B cell (primary cell): ENCODE measurements around the gene RABGAP1L. TPM values are rescaled to one million over a fixed set of nuclear protein-coding genes. Genes with fewer than 3 reads are reported as not detected.
"Not testable (repeated sequence)": the region's sequence is repeated elsewhere in the genome, so short reads cannot be mapped to it uniquely, and the experiment has no call there.

Source experiments
- ATAC-seq: fragments of 200-7000 bp; cut with Tn5 transposase; one replicate; pipeline ENCODE4 v1.10.0; 2021; ENCODE audit warnings: low read depth, mild to moderate bottlenecking, moderate number of reproducible peaks, moderate library complexity
- CTCF ChIA-PET: fragments of 350-600 bp; sonication (Branson Sonifier 250); formaldehyde crosslinking; loops from one replicate; lab custom pipeline; 2021; ENCODE audit warnings: antibody characterized with exemption, inconsistent platforms; lab: Charles Lee
- POLR2A ChIA-PET: fragments of 350-600 bp; sonication (Branson Sonifier 250); formaldehyde crosslinking; loops from one replicate; lab custom pipeline; 2021; ENCODE audit warnings: antibody characterized with exemption; lab: Charles Lee
- DNase-seq: peaks from one replicate; pipeline ENCODE4 v3.0.0; 2013
- H2AFZ ChIP-seq: 2 replicates; pipeline ENCODE4 v1.6.1; 2012; ENCODE audit warnings: mild to moderate bottlenecking, low read depth, low read length; ENCODE audit not compliant: insufficient read depth, poor library complexity, severe bottlenecking
- H3K27ac ChIP-seq, 2 donors: 1 replicate in 1 of 2; 2 replicates in 1 of 2; pipeline ENCODE4 v1.5.1; 2012 to 2013; ENCODE audit warnings: low read length in 2 of 2, mild to moderate bottlenecking in 2 of 2, moderate library complexity in 1 of 2
- H3K27me3 ChIP-seq, 4 experiments: fragments of 200-600 bp in 1 of 4; sonication (generic) in 1 of 4; replicated peaks in 1 of 4; 1 replicate in 2 of 4; 2 replicates in 2 of 4; pipeline versions ENCODE4 v1.6.1 to v1.7.0; 2013 to 2016; ENCODE audit warnings: low read length in 3 of 4, mild to moderate bottlenecking in 2 of 4, mixed read lengths in 1 of 4, moderate library complexity in 1 of 4; ENCODE audit not compliant: insufficient read depth in 4 of 4, control insufficient read depth in 3 of 4; ENCODE audit errors: control extremely low read depth in 1 of 4
- H3K36me3 ChIP-seq, 2 experiments: replicated peaks in 1 of 2; 1 replicate in 1 of 2; 2 replicates in 1 of 2; pipeline versions ENCODE4 v1.6.1 to v1.7.1; 2013; ENCODE audit warnings: low read length in 1 of 2; ENCODE audit not compliant: insufficient read depth in 2 of 2, control insufficient read depth in 1 of 2; ENCODE audit errors: control extremely low read depth in 1 of 2, extremely low read depth in 1 of 2
- H3K4me1 ChIP-seq, 2 donors: fragments of 200-600 bp in 1 of 2; sonication (generic) in 1 of 2; 1 replicate in 1 of 2; 2 replicates in 1 of 2; pipeline versions ENCODE4 v1.5.1 to v1.6.1; 2013 to 2017; ENCODE audit warnings: low read length in 2 of 2; ENCODE audit not compliant: control insufficient read depth in 2 of 2, insufficient read depth in 2 of 2
- H3K4me2 ChIP-seq: replicated peaks from 2 replicates; pipeline ENCODE3; 2012; ENCODE audit warnings: mild to moderate bottlenecking, low read depth, low read length; ENCODE audit not compliant: poor library complexity, severe bottlenecking
- H3K4me3 ChIP-seq, 5 experiments: fragments of 200-600 bp in 1 of 5; sonication (generic) in 1 of 5; 1 replicate in 3 of 5; 2 replicates in 2 of 5; pipeline versions ENCODE4 v1.5.1 to v1.7.0; 2011 to 2016; ENCODE audit warnings: low read length in 4 of 5, mild to moderate bottlenecking in 4 of 5, low read depth in 2 of 5, control low read depth in 1 of 5, moderate library complexity in 1 of 5; ENCODE audit not compliant: insufficient read depth in 1 of 5; ENCODE audit errors: control extremely low read depth in 1 of 5, extremely low read depth in 1 of 5
- H3K79me2 ChIP-seq: fragments of 200-600 bp; sonication (generic); one replicate; pipeline ENCODE4 v1.6.0; 2016; ENCODE audit warnings: low read length; ENCODE audit not compliant: control insufficient read depth, insufficient read depth
- H3K9ac ChIP-seq: fragments of 200-600 bp; sonication (generic); 2 replicates; pipeline ENCODE4 v1.6.1; 2017; ENCODE audit warnings: mild to moderate bottlenecking, low read length, moderate library complexity
- H3K9me3 ChIP-seq, 3 donors: one replicate each; pipeline versions ENCODE4 v1.6.1 to v1.7.1; 2013; ENCODE audit warnings: low read length in 2 of 3; ENCODE audit not compliant: control insufficient read depth in 2 of 3, insufficient read depth in 1 of 3; ENCODE audit errors: control extremely low read depth in 1 of 3
- H4K20me1 ChIP-seq: 2 replicates; pipeline ENCODE4 v1.6.0; 2012; ENCODE audit warnings: mild to moderate bottlenecking, low read length; ENCODE audit not compliant: insufficient read depth, control insufficient read depth, poor library complexity, severe bottlenecking
- H3K27ac Mint-ChIP-seq: one replicate; pipeline ENCODE4 v1.8.0; 2021; ENCODE audit warnings: mixed read lengths
- H3K27me3 Mint-ChIP-seq: one replicate; pipeline ENCODE4 v1.8.0; 2021; ENCODE audit warnings: mixed read lengths
- H3K4me1 Mint-ChIP-seq: one replicate; pipeline ENCODE4 v1.8.0; 2021; ENCODE audit warnings: mixed read lengths
- H3K4me3 Mint-ChIP-seq: one replicate; pipeline ENCODE4 v1.8.0; 2021; ENCODE audit warnings: mixed read lengths
- H3K9me3 Mint-ChIP-seq: one replicate; pipeline ENCODE4 v1.8.0; 2022; ENCODE audit warnings: mixed read lengths; ENCODE audit not compliant: insufficient read depth
- CTCF ChIP-seq: fragments of 200-600 bp; IDR thresholded peaks from one replicate; pipeline ENCODE4 v1.8.0; 2022; ENCODE audit warnings: antibody characterized with exemption, mild to moderate bottlenecking
- EZH2 ChIP-seq: IDR thresholded peaks from 2 replicates; pipeline ENCODE4 v1.6.1; 2012; ENCODE audit warnings: borderline replicate concordance, low read depth, mild to moderate bottlenecking, moderate library complexity, low read length; ENCODE audit not compliant: insufficient read depth, poor library complexity, severe bottlenecking
- WGBS: methylation state at CpG from one replicate; pipeline ENCODE4 v1.1.5; 2013; ENCODE audit warnings: missing lambda C conversion rate; ENCODE audit not compliant: insufficient coverage; 5-methylcytosine and 5-hydroxymethylcytosine counted together
- intact Hi-C: fragments of 100-400 bp; cut with micrococcal nuclease; formaldehyde crosslinking; loops from one replicate; pipeline ENCODE4 v1.10.0; 2022
- polyA plus RNA-seq: library from polyadenylated mRNA; depleted of rRNA; stranded (reverse); fragments of >200 nt; gene quantifications from 2 replicates; pipeline ENCODE4 v1.2.3, GENCODE V29; 2012
- total RNA-seq, 2 donors: library from RNA; stranded (reverse); fragments of 120-200 nt in 1 of 2; gene quantifications; 1 replicate in 1 of 2; 2 replicates in 1 of 2; pipeline versions ENCODE4 v1.2.3 to v1.2.4, GENCODE V29; 2013 to 2022

Gene RABGAP1L
- total and polyA plus RNA-seq, 2 donors (not counting 1 experiment from before 2014, with no cell fraction given): 34.9 to 159 TPM

DNA sequence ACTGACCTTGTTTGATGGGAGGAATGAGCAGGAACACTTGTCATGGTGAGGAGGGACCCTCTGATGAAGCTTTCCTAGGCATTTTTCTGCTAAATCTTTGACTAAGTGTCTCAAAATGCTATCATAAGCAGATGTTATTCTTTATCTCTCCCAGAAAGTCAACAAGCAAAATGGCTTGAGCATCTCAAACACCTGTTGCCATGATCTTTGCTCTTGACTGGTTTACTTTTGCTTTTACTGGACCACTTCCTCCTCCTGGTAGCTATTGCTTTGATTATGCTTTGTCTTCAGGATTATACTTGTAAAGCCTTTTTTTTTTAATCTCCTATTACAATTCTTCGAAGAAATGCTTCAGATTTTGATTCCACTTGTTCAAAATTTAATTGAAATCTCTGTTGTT, 445.9 kb downstream of the RABGAP1L start:
- Histone ChIP-seq H3K9ac (no peak overlapping the region), H3K36me3 (no peaks in the 10 kb centered on the region), H3K4me1 (peaks cover 0 to 5% of the 10 kb centered on the region in 2 donors), H3K4me3 (no peak overlapping the region), H3K27ac (no peak overlapping the region), H3K79me2 (no peaks in the 10 kb centered on the region), H3K27me3 (no peaks in the 10 kb centered on the region), H2AFZ (no peak overlapping the region), H3K4me2 (no peak overlapping the region), H4K20me1 (no peaks in the 10 kb centered on the region), H3K9me3 (peaks cover 0 to 10% (median 0%) of the 10 kb centered on the region in 3 donors)
- ChIA-PET POLR2A (no interaction called here), CTCF (no interaction called here)
- no CpG with 5 or more reads among the region's 1 CpG for WGBS
- Mint-ChIP-seq H3K4me1 (peaks cover 10% of the 10 kb centered on the region), H3K27ac (no peak overlapping the region), H3K4me3 (no peak overlapping the region), H3K27me3 (no peaks in the 10 kb centered on the region), H3K9me3 (peaks cover 6% of the 10 kb centered on the region)
- intact Hi-C loops: no loop called here
- TF ChIP-seq CTCF: no peak
- no peak for TF ChIP-seq EZH2
- DNase-seq (no peak), ATAC-seq (no peak)

DNA sequence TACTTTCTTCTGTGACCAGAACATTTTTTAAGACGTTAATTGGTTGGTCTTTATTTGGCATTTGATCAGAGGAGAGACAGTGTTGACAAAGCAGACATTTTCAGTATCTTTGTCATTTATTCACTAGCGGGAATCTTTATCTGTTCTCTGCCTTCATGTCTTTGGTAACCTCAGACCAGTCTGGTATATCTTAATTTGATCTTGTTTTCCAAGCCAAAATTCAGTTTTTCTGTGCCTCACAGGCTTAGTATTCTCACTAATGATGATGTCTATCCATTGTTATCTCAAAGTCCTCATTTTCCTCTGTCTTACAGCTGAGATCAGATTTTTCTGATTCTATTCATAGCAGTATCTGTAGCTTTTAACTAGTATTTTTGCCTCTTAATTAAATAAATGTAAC, 447.2 kb downstream of the RABGAP1L start:
- Histone ChIP-seq H3K79me2 (no peaks in the 10 kb centered on the region), H3K4me3 (no peak overlapping the region), H3K27me3 (no peaks in the 10 kb centered on the region), H3K27ac (no peak overlapping the region), H3K36me3 (no peaks in the 10 kb centered on the region), H3K4me1 (peaks cover 0 to 5% of the 10 kb centered on the region in 2 donors), H3K4me2 (no peak overlapping the region), H2AFZ (no peak overlapping the region), H4K20me1 (no peaks in the 10 kb centered on the region), H3K9me3 (peaks cover 0 to 3% (median 0%) of the 10 kb centered on the region in 3 donors), H3K9ac (no peak overlapping the region)
- ChIA-PET POLR2A (no interaction called here), CTCF (no interaction called here)
- ATAC-seq: no peak
- no peak overlapping the region for H3K4me3 Mint-ChIP-seq
- no peak for DNase-seq
- peaks cover 6% of the 10 kb centered on the region for H3K9me3 Mint-ChIP-seq
- H3K27ac Mint-ChIP-seq: no peak overlapping the region
- 100% methylated on average over 1 of the region's 2 CpGs for WGBS
- H3K4me1 Mint-ChIP-seq: peaks cover 10% of the 10 kb centered on the region
- TF ChIP-seq CTCF: no peak
- TF ChIP-seq EZH2: no peak
- H3K27me3 Mint-ChIP-seq: no peaks in the 10 kb centered on the region
- intact Hi-C loops: no loop called here

DNA sequence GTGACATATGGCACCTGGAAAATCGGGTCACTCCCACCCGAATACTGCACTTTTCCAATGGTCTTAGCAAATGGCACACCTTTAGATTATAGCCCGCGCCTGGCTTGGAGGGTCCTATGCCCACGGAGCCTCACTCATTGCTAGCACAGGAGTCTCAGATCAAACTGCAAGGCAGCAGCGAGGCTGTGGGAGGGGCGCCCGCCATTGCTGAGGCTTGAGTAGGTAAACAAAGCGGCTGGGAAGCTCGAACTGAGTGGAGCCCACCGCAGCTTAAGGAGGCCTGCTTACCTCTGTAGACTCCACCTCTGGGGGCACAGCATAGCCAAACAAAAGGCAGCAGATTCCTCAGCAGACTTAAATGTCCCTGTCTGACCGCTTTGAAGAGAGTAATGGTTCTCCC, 458.6 kb downstream of the RABGAP1L start:
- H3K4me1 Mint-ChIP-seq, H3K4me3 Mint-ChIP-seq, H3K27ac ChIP-seq, H3K79me2 ChIP-seq, CTCF ChIA-PET, H3K4me3 ChIP-seq, ATAC-seq, H3K9me3 Mint-ChIP-seq, H4K20me1 ChIP-seq, H3K4me1 ChIP-seq, H3K27me3 ChIP-seq, H3K9ac ChIP-seq, H2AFZ ChIP-seq, H3K36me3 ChIP-seq, H3K4me2 ChIP-seq, POLR2A ChIA-PET, H3K27ac Mint-ChIP-seq, H3K27me3 Mint-ChIP-seq, DNase-seq, intact Hi-C loops: not testable (repeated sequence)
- 90% methylated on average over 10 of the region's 12 CpGs for WGBS
- peaks cover 0 to 15% (median 0%) of the 10 kb centered on the region in 3 donors for H3K9me3 ChIP-seq
